Vagina (tissue), 2 donors: ENCODE data around the gene AKAP8L.

Experiments
- CTCF ChIP-seq, 3 experiments: fragments of 450-650 bp in 2 of 3; fragments of 200-600 bp in 1 of 3; sonication (generic) in 1 of 3; IDR thresholded peaks; one replicate each; pipeline ENCODE4 v1.5.1; 2017 to 2019; ENCODE audit warnings: antibody characterized with exemption in 3 of 3, mild to moderate bottlenecking in 2 of 3, moderate library complexity in 2 of 3
- POLR2A ChIP-seq, 2 donors: fragments of 450-650 bp; IDR thresholded peaks; one replicate each; pipeline ENCODE4 v1.6.1; 2017; ENCODE audit warnings: antibody characterized with exemption in 2 of 2, mild to moderate bottlenecking in 2 of 2, moderate library complexity in 2 of 2
- POLR2AphosphoS5 ChIP-seq, 2 donors: sonication (generic); formaldehyde crosslinking; IDR thresholded peaks; one replicate each; pipeline ENCODE4 v1.9.0; 2017; ENCODE audit warnings: antibody characterized with exemption in 2 of 2, mild to moderate bottlenecking in 2 of 2, low read depth in 1 of 2; ENCODE audit not compliant: insufficient read depth in 1 of 2

- no peak for TF ChIP-seq CTCF (IDR thresholded peaks at IDR 0.05)
- TF ChIP-seq POLR2A (IDR thresholded peaks at IDR 0.05) = no peak
- no peak for TF ChIP-seq POLR2AphosphoS5 (IDR thresholded peaks at IDR 0.05; ENCODE audit: insufficient read depth in 1 of 2, low read depth in 1 of 2)
These were observed 64.1 kb downstream of the AKAP8L start for GRCh38 chr19:15354566-15355296.
